A549 (cell line): ENCODE measurements around the gene CYFIP2. TPM values are rescaled to one million over a fixed set of nuclear protein-coding genes. Genes with fewer than 3 reads are reported as not detected.
A peak's percentile ranks its signal among the peaks of the same experiment; 100 is the strongest.

Source experiments
- ATAC-seq, 2 experiments: fragments of 200-7000 bp in 1 of 2; fragments of >200 bp in 1 of 2; cut with Nextera tagmentation in 1 of 2; cut with Tn5 transposase in 1 of 2; 3 replicates each; pipeline versions ENCODE4 v1.8.0 to v1.9.1; 2018 to 2020; ENCODE audit warnings: mild to moderate bottlenecking in 1 of 2, moderate library complexity in 1 of 2
- CTCF ChIA-PET: fragments of 300-600 bp; sonication (Branson Sonifier 250); formaldehyde crosslinking; extraction: SDS; loops from one replicate; lab custom pipeline; 2021; ENCODE audit warnings: antibody characterized with exemption, inconsistent platforms; lab: Yijun Ruan, JAX
- POLR2A ChIA-PET: fragments of 350-600 bp; formaldehyde crosslinking; extraction: SDS; loops from one replicate; lab custom pipeline; 2021; ENCODE audit warnings: antibody characterized with exemption, inconsistent platforms; lab: Yijun Ruan, JAX
- DNase-seq, 2 experiments: peaks; one replicate each; pipeline versions ENCODE4 v3.0.0 to v3.0.0-alpha.2; 2011 to 2016; ENCODE audit warnings: low read depth in 1 of 2, low spot score in 1 of 2
- FAIRE-seq: peaks from 2 replicates; lab custom pipeline; 2011; peaks lifted over from hg19 to GRCh38; lab: Jason Lieb, UNC
- H3K27ac ChIP-seq, 2 experiments: fragments of >200 bp; sonication (Bioruptor Twin); formaldehyde crosslinking; 3 replicates each; pipeline ENCODE4 v1.5.1; 2016 to 2017
- H3K4me1 ChIP-seq: fragments of >200 bp; sonication (Bioruptor Twin); formaldehyde crosslinking; 3 replicates; pipeline ENCODE4 v1.6.1; 2016
- H3K4me2 ChIP-seq: fragments of >200 bp; sonication (Bioruptor Twin); formaldehyde crosslinking; 3 replicates; pipeline ENCODE4 v1.6.1; 2016
- H3K4me3 ChIP-seq: fragments of >200 bp; sonication (Bioruptor Twin); formaldehyde crosslinking; 3 replicates; pipeline ENCODE4 v1.5.1; 2016
- H3K9me3 ChIP-seq: fragments of >200 bp; sonication (Bioruptor Twin); formaldehyde crosslinking; 3 replicates; pipeline ENCODE4 v1.6.1; 2016
- ATOH8 ChIP-seq: fragments of 250-450 bp; sonication (Bioruptor Pico); IDR thresholded peaks from 2 replicates; pipeline ENCODE4 v1.5.0; 2020; ENCODE audit warnings: low read depth, mild to moderate bottlenecking, moderate library complexity
- CBX8 ChIP-seq: fragments of 200-600 bp; sonication (generic); IDR thresholded peaks from 2 replicates; pipeline ENCODE4 v1.6.1; 2016
- CEBPB ChIP-seq, 2 experiments: fragments of >200 bp in 1 of 2; sonication (Bioruptor Twin) in 1 of 2; formaldehyde crosslinking in 1 of 2; IDR thresholded peaks; 2 replicates each; pipeline ENCODE4 v1.6.1; 2012 to 2016
- CTCF ChIP-seq: fragments of >200 bp; sonication (Bioruptor Twin); formaldehyde crosslinking; IDR thresholded peaks from 3 replicates; pipeline ENCODE4 v1.5.1; 2016
- E2F6 ChIP-seq: IDR thresholded peaks from 2 replicates; pipeline ENCODE4 v1.6.1; 2012; ENCODE audit warnings: low read depth, borderline replicate concordance
- ELK1 ChIP-seq: fragments of 150-350 bp; IDR thresholded peaks from 2 replicates; pipeline ENCODE4 v1.6.1; 2014; ENCODE audit warnings: low read depth, mild to moderate bottlenecking, low read length
- GATA3 ChIP-seq: IDR thresholded peaks from 2 replicates; pipeline ENCODE4 v1.6.1; 2012; ENCODE audit warnings: borderline replicate concordance
- HMGXB4 ChIP-seq: fragments of 250-450 bp; sonication (Bioruptor Pico); IDR thresholded peaks from 2 replicates; pipeline ENCODE4 v1.5.0; 2021; ENCODE audit warnings: mild to moderate bottlenecking, moderate library complexity, borderline replicate concordance
- HOXB5 ChIP-seq: fragments of 250-450 bp; sonication (Bioruptor Pico); IDR thresholded peaks from 2 replicates; pipeline ENCODE4 v1.5.0; 2020; ENCODE audit warnings: mild to moderate bottlenecking, moderate library complexity
- MAZ ChIP-seq: fragments of 150-350 bp; IDR thresholded peaks from 2 replicates; pipeline ENCODE4 v1.6.1; 2014; ENCODE audit warnings: antibody characterized with exemption, low read depth, low read length, borderline replicate concordance
- MYC ChIP-seq: IDR thresholded peaks from 2 replicates; pipeline ENCODE4 v1.6.1; 2012; ENCODE audit warnings: mild to moderate bottlenecking, inconsistent platforms, low read length, improper control_type of control experiment, borderline replicate concordance
- NFE2L2 ChIP-seq: fragments of 150-350 bp; conservative IDR thresholded peaks from 2 replicates; pipeline ENCODE4 v1.6.1; 2014; ENCODE audit warnings: low read length
- NPAS2 ChIP-seq: fragments of 250-450 bp; sonication (Bioruptor Pico); IDR thresholded peaks from 2 replicates; pipeline ENCODE4 v1.8.0; 2022; ENCODE audit warnings: mild to moderate bottlenecking, moderate library complexity, borderline replicate concordance
- NR3C1 ChIP-seq: fragments of >200 bp; sonication (Bioruptor Twin); formaldehyde crosslinking; IDR thresholded peaks from 3 replicates; pipeline ENCODE4 v1.6.1; 2017
- POLR2A ChIP-seq: IDR thresholded peaks from 2 replicates; pipeline ENCODE4 v1.6.1; 2012; ENCODE audit warnings: mild to moderate bottlenecking, low read length
- RAD21 ChIP-seq, 2 experiments: fragments of >200 bp in 1 of 2; sonication (Bioruptor Twin) in 1 of 2; formaldehyde crosslinking in 1 of 2; IDR thresholded peaks in 1 of 2; conservative IDR thresholded peaks in 1 of 2; 2 replicates in 1 of 2; 3 replicates in 1 of 2; pipeline ENCODE4 v1.6.1; 2012 to 2018; ENCODE audit warnings: inconsistent platforms in 1 of 2
- RARB ChIP-seq: fragments of 250-450 bp; sonication (Bioruptor Pico); IDR thresholded peaks from 2 replicates; pipeline ENCODE4 v1.8.0; 2021; ENCODE audit warnings: mild to moderate bottlenecking, moderate library complexity
- RCOR1 ChIP-seq: fragments of 150-350 bp; IDR thresholded peaks from 2 replicates; pipeline ENCODE4 v1.6.1; 2014; ENCODE audit warnings: antibody characterized with exemption, low read length, low read depth
- RNF2 ChIP-seq: fragments of 200-600 bp; sonication (generic); IDR thresholded peaks from 2 replicates; pipeline ENCODE4 v1.6.1; 2016; ENCODE audit warnings: low read depth, mild to moderate bottlenecking, antibody characterized with exemption, moderate library complexity, borderline replicate concordance
- SREBF2 ChIP-seq: fragments of 450-650 bp; IDR thresholded peaks from 2 replicates; pipeline ENCODE4 v1.6.1; 2014; ENCODE audit warnings: mild to moderate bottlenecking, moderate library complexity
- TFCP2L1 ChIP-seq: fragments of 250-450 bp; sonication (Bioruptor Pico); IDR thresholded peaks from 2 replicates; pipeline ENCODE4 v1.5.0; 2021; ENCODE audit warnings: mild to moderate bottlenecking
- USF2 ChIP-seq: fragments of 450-650 bp; IDR thresholded peaks from 2 replicates; pipeline ENCODE4 v1.6.1; 2014; ENCODE audit warnings: antibody characterized with exemption
- ZNF302 ChIP-seq: fragments of 250-450 bp; sonication (Bioruptor Pico); IDR thresholded peaks from 2 replicates; pipeline ENCODE4 v1.9.0; 2021; ENCODE audit warnings: inconsistent platforms, mild to moderate bottlenecking, moderate library complexity
- WGBS: methylation state at CpG from one replicate; pipeline ENCODE4 v1.1.6; 2017; ENCODE audit errors: missing lambda C conversion rate; 5-methylcytosine and 5-hydroxymethylcytosine counted together
- polyA plus RNA-seq, 4 experiments: library from polyadenylated mRNA; depleted of rRNA in 3 of 4; stranded (reverse); fragments of >200 nt; fragmentation: RNase III in 1 of 4; extraction: RNeasy Plus Mini Kit Qiagen cat#74134 plus additional on column Dnase treatment in 1 of 4; gene quantifications; 2 replicates in 3 of 4; 3 replicates in 1 of 4; pipeline ENCODE4 v1.2.3, GENCODE V29; 2011 to 2017

CYFIP2 gene
- polyA plus RNA-seq, 2 of the 4 experiments (the other 2 are of a cell fraction), result 9.0 to 18.6 TPM

- TF ChIP-seq NR3C1 (no peak), CBX8 (no peak), CTCF (peak; percentile 84), RAD21 (conservative IDR thresholded peaks at IDR 0.05 in 1 of 2, IDR thresholded peaks at IDR 0.05 in 1 of 2) (peak; percentile 66 to 74), RCOR1 (no peak)
These were observed 46.6 kb downstream of the CYFIP2 start (continued) for GRCh38 chr5:157312492-157312891.

- Histone ChIP-seq H3K4me2 (no peak overlapping the region), H3K9me3 (no peaks in the 10 kb centered on the region), H3K4me3 (no peak overlapping the region), H3K4me1 (no peaks in the 10 kb centered on the region), H3K27ac (no peak overlapping the region)
- WGBS, result 87% methylated on average over 13 of the region's 13 CpGs
- DNase-seq, result no peak
- FAIRE-seq, result no peak
- no peak for TF ChIP-seq RNF2
- no peak for TF ChIP-seq MAZ
- TF ChIP-seq USF2, result no peak
- TF ChIP-seq NPAS2, result no peak
- no peak for TF ChIP-seq RARB (CRISPR knock-in tag)
- no peak for TF ChIP-seq HOXB5 (CRISPR knock-in tag)
- TF ChIP-seq ATOH8 (CRISPR knock-in tag), result no peak
- no peak for TF ChIP-seq SREBF2
- ChIA-PET CTCF (no interaction called here), POLR2A (no interaction called here)
- no peak for ATAC-seq
These were observed 56.7 kb downstream of the CYFIP2 start for GRCh38 chr5:157322581-157322980.

GRCh38 chr5:157323107-157323706 lies 57.3 kb downstream of the CYFIP2 start:
- FAIRE-seq, result no peak
- Histone ChIP-seq H3K4me1 (no peaks in the 10 kb centered on the region), H3K4me2 (no peak overlapping the region), H3K9me3 (no peaks in the 10 kb centered on the region), H3K4me3 (no peak overlapping the region), H3K27ac (no peak overlapping the region)
- ATAC-seq, result peak in 1 of 2 experiments; percentile 37; a peak in 1 of 6 replicates
- ChIA-PET CTCF (interaction anchor here (1.1 to 8.7 kb wide), 8 partner anchors 13 to 421 kb away, joined by 3 to 128 read pairs (median 6); partner anchors contain the start of gene LSM11), POLR2A (no interaction called here)
- no peak for DNase-seq
- WGBS, result 57% methylated on average over 10 of the region's 10 CpGs
- no peak for TF ChIP-seq E2F6
- TF ChIP-seq RARB (CRISPR knock-in tag), result no peak
- no peak for TF ChIP-seq SREBF2
- no peak for TF ChIP-seq CEBPB (IDR thresholded peaks at IDR 0.05)
- TF ChIP-seq ZNF302 (CRISPR knock-in tag), result no peak
- TF ChIP-seq CTCF, result no peak
- TF ChIP-seq NPAS2, result no peak
- no peak for TF ChIP-seq HMGXB4
- no peak for TF ChIP-seq POLR2A
- no peak for TF ChIP-seq ATOH8 (CRISPR knock-in tag)
- TF ChIP-seq TFCP2L1 (CRISPR knock-in tag), result no peak
- TF ChIP-seq MAZ, result no peak
- no peak for TF ChIP-seq MYC
- TF ChIP-seq GATA3, result no peak
- no peak for TF ChIP-seq ELK1
- TF ChIP-seq HOXB5 (CRISPR knock-in tag), result no peak
- no peak for TF ChIP-seq NFE2L2
